ENCODE measurements around the gene KRT35.

Gene KRT35

DNA sequence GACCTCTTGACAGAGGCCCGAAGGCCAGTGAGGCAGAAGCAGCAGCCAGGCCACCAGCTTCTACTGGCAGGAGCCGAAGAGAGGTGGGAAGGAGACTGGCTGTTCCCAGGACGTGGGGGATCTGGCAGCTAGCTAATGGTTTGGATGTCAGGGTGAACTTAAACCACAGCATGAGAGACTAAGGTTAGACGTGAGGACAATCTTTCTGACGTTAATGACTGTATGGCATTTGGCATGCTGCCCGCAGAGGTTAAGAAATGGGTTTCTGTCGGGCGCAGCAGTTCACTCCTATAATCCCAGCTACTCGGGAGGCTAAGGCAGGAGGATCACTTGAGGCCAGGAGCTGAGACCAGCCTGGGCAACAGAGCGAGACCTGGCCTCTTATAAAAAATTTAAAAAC lies 30.8 kb upstream of the KRT35 start:
- DNase-seq (ENCODE audit: low spot score) = no peak

DNA sequence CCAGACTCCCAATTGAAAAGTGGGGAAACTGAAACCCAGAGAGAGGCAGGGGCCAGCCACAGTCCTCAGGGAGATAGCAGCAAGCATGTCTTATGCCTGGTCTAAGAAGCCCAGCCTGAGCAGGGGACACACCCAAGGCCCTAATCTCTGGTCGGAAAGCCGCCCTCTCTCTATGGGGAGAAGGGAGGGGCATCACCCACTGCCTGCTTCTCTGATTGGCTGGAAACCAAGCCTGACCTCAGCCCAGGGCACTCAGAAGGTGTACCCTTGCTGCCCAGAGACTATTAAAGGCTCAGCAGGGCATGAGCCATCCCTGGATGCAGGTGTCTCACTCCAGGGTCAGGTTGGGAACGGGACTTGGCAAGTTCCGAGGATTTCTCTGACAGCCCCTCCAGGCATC lies 30.2 kb upstream of the KRT35 start:
- DNase-seq (ENCODE audit: low spot score) = no peak

DNA sequence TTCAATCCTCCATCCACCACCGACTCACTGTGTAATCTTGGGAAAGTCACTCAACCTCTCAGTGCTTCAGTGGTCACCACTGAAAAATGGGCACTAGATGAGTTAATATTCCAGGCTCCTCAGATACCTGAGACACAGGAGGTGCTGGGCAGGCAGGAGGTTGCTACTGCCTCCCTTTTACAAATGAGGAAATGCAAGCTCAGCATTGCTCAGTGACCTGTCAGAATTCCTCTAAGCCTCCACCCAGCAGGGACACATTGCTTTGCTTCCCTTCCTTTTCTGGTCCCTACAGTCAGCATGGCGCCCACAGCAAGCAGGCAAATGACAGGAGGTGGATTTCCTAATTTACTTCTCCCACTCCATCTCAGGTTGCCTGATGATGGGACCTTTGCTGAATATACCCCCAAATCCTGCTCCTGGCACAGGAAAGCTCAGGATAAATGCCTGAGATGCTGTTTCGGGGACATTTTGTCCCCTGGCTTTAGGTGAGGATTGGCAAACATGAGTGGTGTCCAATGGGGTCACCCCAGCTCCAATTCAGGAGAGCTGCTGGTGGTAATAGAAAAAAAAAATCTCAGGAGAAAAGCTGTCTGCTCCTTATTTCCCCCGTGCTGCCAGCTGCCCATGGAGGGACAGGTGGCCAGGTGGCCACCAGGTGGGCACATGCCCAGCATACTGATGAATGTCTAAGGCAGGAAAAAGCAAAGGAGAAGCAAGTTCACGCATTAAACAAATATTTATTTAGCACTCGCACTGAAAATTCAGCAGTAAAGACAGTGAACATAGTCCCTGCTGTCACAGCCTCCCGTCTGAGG lies 29.5 kb upstream of the KRT35 start:
- DNase-seq (ENCODE audit: low spot score) = no peak

DNA sequence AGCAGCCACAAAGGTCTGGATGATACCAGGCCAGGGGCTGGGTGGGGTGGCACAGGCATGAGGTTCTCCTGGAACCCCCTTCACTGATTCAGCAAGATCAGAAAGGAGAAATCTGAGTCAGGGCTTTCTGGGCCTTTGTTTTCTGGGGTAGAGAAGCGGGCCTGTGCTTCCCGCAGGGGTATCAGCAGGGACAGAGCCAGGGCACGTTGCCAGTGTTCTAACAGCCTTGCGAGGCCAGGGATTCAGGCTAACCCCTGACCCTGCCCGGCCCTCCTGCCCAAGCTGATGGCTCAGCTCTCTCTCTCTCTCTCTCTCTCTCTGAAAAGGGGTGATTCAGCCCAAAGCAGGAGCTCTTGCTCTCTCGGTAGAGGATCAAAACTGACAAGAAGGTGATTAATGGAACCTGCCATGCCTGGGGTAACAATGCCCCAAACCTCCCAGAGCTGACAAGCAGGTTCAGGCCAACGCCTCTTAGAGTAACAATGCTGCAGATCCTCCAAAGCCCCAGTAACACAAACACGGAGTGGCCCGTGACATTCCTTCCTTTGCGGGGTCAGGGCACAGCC lies 26.4 kb upstream of the KRT35 start:
- no peak for DNase-seq (ENCODE audit: low spot score)

- no peak for DNase-seq (ENCODE audit: low spot score)
These were observed 25.1 kb upstream of the KRT35 start for GRCh38 chr17:41505809-41506767.

DNA sequence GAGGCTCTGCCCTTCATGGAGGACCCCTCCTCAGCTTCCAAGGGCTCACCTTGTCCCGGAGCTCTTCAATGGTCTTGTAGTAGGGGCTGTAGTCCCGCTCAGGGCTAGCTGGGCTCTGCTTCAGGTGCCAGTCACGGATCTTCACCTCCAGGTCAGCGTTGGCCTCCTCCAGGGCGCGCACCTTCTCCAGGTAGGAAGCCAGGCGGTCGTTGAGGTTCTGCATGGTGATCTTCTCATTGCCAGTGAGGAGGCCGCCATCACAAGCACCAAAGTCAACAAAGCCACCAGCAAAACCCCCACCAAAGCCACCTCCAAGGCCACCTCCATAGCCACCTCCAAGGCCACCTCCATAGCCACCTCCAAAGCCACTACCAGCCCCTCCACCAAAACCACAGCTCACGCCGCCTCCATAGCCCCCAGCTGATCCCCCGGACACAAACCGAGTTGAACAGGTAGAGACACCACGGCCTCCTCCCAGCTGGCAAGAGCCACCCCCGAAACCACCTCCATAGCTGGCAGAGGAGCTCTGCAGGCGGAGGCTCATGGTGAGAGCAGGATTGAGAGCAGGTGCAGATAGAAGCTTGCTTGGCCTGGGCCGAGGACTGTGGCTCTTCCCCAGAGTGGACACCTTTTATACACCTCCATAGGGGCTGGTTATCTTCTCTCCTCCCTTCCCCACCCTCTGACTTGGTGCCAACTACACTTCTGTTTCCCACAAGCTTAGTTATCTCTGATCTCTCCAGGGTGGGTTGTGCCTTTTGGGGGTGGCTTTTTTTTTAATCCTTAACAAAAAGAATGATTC lies 24.3 kb upstream of the KRT35 start, which contains the start of gene KRT13:
KRT13 (minus strand) TSS at position 606 of the 802 bp plus-strand sequence; CDS start at position 544, 62 bp downstream.
- DNase-seq (ENCODE audit: low spot score) = no peak

DNA sequence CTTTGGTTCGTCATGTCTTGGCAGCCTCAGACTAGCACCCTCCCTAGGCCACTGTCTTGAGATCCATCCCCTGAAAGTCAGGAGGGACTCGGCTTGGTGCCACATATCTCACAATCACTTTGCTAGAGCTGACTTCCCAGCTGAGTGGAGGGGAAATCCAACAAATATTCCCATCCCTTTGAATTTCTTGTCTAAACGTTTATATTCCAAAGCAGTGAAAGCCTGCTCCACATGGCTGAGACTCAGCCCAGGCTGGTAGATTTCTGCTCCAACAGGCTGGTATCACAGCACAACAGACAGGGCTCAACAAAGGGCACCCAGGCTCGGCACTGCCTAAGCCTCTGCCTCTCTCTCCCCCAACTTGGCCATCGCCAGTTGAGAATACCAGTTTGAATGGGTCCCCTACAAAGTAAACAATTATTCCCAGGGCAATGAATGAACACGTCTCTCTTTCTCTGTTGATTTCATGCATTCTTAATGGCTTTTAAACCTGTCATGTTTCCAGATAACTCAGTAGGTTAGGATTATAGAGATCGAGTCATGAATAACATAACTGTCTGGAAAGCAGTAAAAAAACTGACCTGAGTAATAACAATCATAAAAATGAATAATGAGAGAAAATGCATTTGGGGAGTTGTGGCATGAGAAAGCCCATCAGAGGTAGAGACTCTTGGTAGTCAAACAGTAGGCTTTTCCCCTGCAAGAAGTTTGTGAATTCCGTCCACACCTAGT lies 23.5 kb upstream of the KRT35 start:
- DNase-seq (ENCODE audit: low spot score) = no peak

DNA sequence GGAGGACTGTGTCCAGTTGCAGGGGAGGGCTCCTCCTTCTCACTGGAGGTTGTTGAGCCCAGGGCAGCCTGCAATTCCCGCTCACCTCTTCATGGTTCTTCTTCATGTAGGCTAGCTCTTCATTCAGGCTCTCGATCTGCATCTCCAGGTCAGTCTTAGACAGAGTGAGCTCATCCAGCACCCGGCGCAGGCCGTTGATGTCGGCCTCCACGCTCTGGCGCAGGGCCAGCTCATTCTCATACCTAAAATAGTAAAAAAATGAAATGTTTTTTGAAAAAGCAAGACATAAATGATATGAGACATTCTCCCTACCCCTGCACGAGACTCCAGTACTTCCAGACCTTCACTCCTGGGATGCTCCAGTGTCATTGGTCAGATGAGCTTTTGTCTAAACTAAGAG lies 22.3 kb upstream of the KRT35 start:
- no peak for DNase-seq (ENCODE audit: low spot score)

GRCh38 chr17:41500131-41500911 lies 19.4 kb upstream of the KRT35 start:
- DNase-seq (ENCODE audit: low spot score) = no peak

DNA sequence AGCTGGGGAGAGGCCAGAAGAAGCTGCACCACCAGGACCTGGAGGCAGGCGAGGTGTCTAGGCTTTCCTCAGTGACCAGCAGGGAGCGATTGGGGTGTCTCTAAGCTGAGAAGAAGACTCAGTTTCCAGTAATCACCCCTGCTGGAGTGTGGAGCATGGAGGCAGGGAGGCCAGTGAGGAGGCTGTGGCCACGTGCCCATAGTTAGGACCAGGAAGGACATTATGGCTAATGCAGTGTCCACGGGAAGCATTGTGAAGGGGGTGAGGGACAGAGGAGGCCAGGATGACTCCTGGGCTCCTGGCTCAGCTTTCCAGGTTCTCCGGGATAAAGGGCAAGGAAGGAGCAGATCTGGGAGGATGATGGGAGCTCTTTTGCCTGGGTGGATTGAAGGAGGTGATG lies 18.8 kb upstream of the KRT35 start:
- no peak for DNase-seq (ENCODE audit: low spot score)

DNA sequence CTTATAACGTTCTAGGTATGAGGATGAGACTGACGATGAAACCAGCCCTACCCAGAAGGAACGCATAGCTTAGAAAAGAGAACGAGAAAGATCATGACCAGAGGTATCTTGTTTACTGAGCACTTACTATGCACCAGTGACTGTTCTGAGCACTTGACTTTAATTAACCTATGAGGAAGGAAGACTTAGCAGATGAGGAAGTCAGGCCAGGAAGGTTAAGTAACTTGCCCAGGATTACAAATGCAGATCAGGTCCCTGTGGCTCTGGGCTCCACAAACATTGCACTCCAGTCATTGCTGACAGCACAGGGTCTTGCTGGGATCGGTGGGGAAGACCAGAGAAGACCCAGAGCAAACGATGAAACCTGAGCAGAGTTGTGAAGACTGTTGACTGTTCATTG lies 17.3 kb upstream of the KRT35 start:
- DNase-seq (ENCODE audit: low spot score) = no peak

- peak; percentile 7 for DNase-seq (ENCODE audit: low spot score)
These were observed 16.0 kb upstream of the KRT35 start for GRCh38 chr17:41496803-41497484.

- DNase-seq (ENCODE audit: low spot score) = no peak
These were observed 13.6 kb upstream of the KRT35 start for GRCh38 chr17:41494524-41494923.

- no peak for DNase-seq (ENCODE audit: low spot score)
These were observed 11.8 kb upstream of the KRT35 start for GRCh38 chr17:41492771-41493170.

DNA sequence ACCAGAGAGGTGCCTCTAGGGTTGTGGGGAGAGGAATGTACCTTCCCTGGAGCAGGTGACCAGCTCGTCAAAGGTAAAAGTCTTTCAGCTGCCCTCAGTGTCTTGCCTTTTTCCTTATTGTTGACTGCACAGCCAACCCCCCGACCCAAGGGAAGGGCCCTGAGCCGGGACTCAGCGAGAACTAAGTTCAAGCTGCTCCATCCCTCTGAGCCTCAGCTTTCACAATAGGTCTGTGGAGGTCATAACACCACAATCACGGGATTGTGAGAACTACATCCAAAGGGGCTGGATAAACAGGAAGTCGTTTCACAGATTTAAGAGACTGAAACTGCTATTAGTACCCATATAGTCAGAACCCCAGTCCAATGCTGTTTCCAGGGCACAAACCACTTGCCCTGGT lies 11.4 kb upstream of the KRT35 start:
- DNase-seq (ENCODE audit: low spot score) = peak; percentile 7

DNA sequence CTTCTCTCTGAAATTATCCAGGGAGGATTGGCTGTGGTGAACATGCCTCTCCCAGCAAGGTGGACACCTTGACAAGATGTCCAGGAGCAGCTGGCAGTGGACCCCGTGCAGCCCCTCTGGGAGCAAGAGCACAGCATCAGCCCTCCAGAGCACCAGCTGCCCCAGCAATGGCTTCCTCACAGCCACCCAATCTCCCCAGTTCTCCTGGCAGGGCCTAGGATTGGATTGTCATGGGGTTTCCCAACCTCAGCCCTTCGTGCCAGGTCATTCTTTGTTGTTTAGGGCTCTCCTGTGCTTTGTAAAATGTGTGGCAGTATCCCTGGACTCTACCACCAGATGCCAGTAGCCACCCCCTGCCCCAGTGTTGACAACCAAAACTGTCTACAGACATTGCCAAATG lies 10.5 kb upstream of the KRT35 start:
- DNase-seq (ENCODE audit: low spot score) = no peak

GRCh38 chr17:41490000-41490990 lies 9.3 kb upstream of the KRT35 start:
- no peak for DNase-seq (ENCODE audit: low spot score)

- no peak for DNase-seq (ENCODE audit: low spot score)
These were observed 8.6 kb upstream of the KRT35 start, which contains the start of gene KRT36 for GRCh38 chr17:41489531-41489930. KRT36 (minus strand) TSS chr17:41489910; CDS start chr17:41489864, 46 bp downstream.
